Urinary bladder (tissue), 4 donors: Measurements from ENCODE around the gene PTCHD1. TPM values are rescaled to one million over a fixed set of nuclear protein-coding genes. Genes with fewer than 3 reads are reported as not detected.
A peak's percentile ranks its signal among the peaks of the same experiment; 100 is the strongest.

Experiments used
- DNase-seq: peaks from one replicate; pipeline ENCODE4 v3.0.0-alpha.2; 2015; ENCODE audit errors: extremely low spot score
- H3K27ac ChIP-seq: one replicate; pipeline ENCODE4 v1.5.1; 2013; ENCODE audit warnings: low read depth, mild to moderate bottlenecking, moderate library complexity
- H3K36me3 ChIP-seq: one replicate; pipeline ENCODE4 v1.6.1; 2013; ENCODE audit warnings: mild to moderate bottlenecking, moderate library complexity; ENCODE audit not compliant: insufficient read depth
- H3K4me1 ChIP-seq: one replicate; pipeline ENCODE4 v1.6.1; 2013; ENCODE audit warnings: mild to moderate bottlenecking, moderate library complexity; ENCODE audit not compliant: insufficient read depth
- H3K4me3 ChIP-seq: one replicate; pipeline ENCODE4 v1.5.1; 2013; ENCODE audit warnings: low read depth, low read length
- WGBS: extraction: QIAGEN DNeasy Blood & Tissue Kit; methylation state at CpG from one replicate; pipeline ENCODE4 v1.1.7; 2013; 5-methylcytosine and 5-hydroxymethylcytosine counted together
- polyA plus RNA-seq: library from polyadenylated mRNA; stranded (reverse); fragments of 200-250 nt; gene quantifications from one replicate; pipeline ENCODE4 v1.2.3, GENCODE V29; 2013
- total RNA-seq: library from RNA; depleted of rRNA; stranded (reverse); fragments of >200 nt; gene quantifications from one replicate; pipeline ENCODE4 v1.2.3, GENCODE V29; 2014
- donor health status: healthy with polysubstance abuse.
- donor health status: healthy.

The PTCHD1 gene
- total and polyA plus RNA-seq, 2 donors: 2.0 to 6.0 TPM

DNA sequence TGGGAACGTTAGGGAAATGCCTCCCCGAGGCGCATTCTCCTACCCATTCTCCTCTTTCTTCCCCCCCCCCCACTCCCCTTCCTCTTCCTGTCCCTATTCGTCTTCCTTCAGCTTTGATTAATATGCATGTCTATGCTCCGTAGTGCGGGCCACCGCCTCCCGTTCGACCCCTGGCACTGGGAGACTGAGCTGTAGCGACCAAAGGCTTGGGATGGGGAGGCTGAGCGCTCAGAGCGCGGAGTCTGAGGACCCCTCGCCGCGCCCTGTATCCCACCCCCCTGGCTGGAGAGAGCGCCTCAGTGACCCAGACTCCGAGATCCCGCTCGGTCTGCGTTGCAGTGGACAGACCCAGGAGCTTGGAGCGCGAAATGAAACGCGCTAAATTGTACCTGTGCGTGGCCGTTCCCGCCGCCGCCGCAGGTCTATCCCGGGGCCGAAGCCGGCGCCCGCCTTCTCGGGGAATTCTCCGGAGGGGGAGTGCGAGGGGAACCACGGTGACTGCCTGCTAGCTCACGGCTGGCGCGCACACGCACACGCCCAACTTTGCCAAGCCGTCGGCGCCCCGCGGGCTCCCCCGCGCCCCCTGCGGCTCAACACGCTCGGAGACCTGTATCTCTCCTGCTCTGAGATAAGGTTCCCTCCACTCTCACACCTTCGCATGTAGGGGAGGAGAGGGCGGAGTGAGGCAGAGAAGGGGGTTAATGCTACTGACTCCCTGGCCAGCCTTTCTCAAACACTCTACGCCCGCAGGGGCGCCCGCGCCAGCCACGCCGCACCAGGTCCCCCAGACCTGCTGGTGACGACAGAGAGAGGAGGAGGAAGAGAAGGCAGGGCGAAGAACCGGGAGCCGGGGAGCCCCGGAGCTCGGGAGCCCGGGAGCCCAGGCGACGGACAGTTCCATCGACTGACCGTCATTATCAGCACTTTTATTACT, 1.5 kb upstream of the PTCHD1 start:
- DNase-seq: no peak
- under 1% methylated on average over 75 of the region's 75 CpGs for WGBS
- Histone ChIP-seq H3K4me1 (no peaks in the 10 kb centered on the region), H3K36me3 (no peaks in the 10 kb centered on the region), H3K4me3 (peak overlapping the region; percentile 22), H3K27ac (no peak overlapping the region)

DNA sequence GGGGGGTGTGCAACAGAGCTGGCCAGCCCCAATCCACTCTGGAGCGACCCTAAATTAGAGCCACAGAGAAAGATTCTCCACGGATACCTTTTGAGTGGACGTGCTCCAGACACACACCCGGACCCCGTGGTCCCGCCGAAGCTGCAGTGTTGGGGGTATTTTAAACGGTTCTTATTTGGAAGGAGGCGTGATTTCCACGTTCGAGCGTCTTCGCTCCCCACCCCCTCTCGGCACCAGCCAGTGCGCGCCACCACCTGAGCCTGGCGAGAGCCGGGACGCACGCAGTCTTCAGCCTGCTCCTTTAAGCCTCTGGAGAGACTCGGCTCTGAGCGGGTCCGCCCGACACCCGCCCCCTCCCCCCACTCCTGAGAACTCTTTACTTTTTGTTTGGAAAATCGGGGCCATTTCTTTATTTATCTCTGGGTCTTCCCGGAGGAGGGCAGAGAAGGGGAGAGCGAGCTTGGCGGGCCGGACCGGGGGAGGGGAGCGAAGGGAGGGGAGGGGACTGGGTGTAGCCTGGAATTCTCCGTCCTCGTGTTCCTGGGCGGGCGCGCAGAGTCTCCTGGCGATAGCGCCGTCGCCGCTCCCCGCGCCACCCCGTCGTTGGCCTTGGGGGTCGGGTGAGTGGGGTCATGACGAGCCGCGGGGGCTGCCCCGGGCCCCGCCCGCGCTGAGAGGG, 668 bp upstream of the PTCHD1 start:
- H3K36me3 ChIP-seq: no peaks in the 10 kb centered on the region
- H3K27ac ChIP-seq: no peak overlapping the region
- no peaks in the 10 kb centered on the region for H3K4me1 ChIP-seq
- DNase-seq: no peak
- under 1% methylated on average over 47 of the region's 54 CpGs for WGBS
- H3K4me3 ChIP-seq: peak overlapping the region; percentile 43

DNA sequence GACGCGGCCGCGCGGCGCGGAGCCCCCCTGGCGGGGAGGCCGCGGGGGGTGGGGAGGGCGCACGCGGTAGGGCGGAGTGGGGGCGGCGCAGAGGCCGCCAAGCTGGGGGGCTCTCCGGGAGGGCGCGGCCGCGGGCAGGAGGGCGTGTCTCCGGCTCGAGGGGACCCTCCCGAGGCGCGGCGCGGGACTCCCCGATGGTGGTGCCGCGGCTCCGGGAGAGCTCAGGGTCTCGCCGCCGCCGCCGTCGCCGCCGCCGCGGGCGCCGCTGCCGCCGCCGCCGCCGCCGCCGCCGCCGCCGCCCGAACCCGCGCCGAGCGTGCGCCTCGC, 165 bp upstream of the PTCHD1 start:
- Histone ChIP-seq H3K4me1 (no peaks in the 10 kb centered on the region), H3K4me3 (peak overlapping the region; percentile 43), H3K27ac (no peak overlapping the region), H3K36me3 (no peaks in the 10 kb centered on the region)
- no peak for DNase-seq
- WGBS: 0% methylated on average over 15 of the region's 63 CpGs

DNA sequence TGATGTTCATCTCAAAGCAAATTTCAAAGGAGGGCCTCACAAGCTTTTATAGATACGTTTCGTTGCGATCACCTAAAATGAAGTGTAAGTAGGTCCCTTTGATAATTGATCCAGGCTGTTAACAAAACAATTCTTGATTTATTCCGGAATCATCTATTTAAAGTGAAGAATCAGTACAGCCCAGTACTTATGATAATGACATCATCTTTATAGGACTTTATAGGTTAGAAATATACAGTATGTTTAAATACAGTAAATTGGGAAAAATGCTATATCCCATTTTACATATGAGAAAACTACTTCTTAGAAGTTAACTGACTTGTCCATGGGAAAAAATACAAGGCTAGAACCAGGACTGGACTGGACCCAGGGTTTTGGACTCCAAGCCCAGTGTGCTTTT, 3.7 kb downstream of the PTCHD1 start:
- WGBS: 93% methylated on average over 4 of the region's 4 CpGs
- no peaks in the 10 kb centered on the region for H3K4me1 ChIP-seq

DNA sequence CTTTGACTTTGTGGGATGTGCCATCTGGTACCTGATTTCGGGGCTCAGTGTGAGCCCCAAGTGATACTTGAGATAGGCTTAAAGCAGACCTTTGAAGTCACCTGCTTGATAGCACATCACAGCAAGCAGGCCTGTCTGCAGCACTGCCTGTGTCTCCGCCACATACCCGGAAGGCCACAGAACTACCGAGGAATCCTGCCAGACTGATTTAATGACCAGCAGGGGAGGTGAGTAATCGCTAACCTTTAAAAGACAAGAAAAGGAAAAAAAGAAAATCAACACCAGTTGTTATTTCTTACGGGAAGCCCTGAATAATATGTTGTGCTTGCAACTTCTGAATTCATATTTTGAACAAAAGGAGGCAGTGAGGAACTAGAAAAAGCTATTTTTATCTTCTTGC, 6.8 kb downstream of the PTCHD1 start:
- Histone ChIP-seq H3K36me3 (no peaks in the 10 kb centered on the region), H3K4me3 (no peak overlapping the region), H3K27ac (no peak overlapping the region), H3K4me1 (no peaks in the 10 kb centered on the region)
- 51% methylated on average over 6 of the region's 6 CpGs for WGBS
- DNase-seq: no peak

More for the DNA sequence above, 3.7 kb downstream of the PTCHD1 start:
- Histone ChIP-seq H3K27ac (no peak overlapping the region), H3K36me3 (no peaks in the 10 kb centered on the region), H3K4me3 (no peak overlapping the region)
- DNase-seq: no peak

DNA sequence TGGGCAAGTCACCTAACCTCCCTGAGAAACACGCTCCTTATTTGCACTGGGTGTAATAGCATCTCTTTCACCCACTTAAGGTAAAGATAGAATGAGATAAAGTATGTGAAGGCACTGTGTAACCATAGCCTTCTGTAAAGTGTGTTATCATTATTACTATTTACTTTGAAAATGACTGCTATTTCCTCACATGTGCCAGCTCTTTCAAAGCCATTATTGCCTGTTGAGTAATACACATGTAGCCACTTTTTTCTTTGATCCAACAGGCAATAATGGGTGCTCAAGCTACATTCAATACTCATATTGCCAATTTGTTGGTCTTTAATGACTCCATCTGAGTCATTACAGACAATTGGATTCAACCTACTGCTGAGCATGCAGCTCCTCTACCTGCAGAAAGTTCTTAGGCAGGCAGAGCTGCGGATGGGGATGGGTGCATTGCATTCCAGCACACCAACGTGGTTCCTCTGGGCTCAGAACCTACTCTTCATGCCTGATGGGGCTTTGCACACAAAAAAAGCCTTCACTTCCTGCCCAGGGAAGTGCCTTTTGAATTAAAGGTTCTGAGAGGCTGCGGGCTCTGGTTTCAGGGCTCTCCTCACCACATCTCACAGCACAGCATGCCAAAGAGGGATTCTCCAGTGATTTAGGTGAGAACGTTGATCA, 9.7 kb downstream of the PTCHD1 start:
- DNase-seq: no peak
- Histone ChIP-seq H3K27ac (no peak overlapping the region), H3K36me3 (no peaks in the 10 kb centered on the region), H3K4me3 (no peak overlapping the region), H3K4me1 (no peaks in the 10 kb centered on the region)
- 61% methylated on average over 5 of the region's 5 CpGs for WGBS

DNA sequence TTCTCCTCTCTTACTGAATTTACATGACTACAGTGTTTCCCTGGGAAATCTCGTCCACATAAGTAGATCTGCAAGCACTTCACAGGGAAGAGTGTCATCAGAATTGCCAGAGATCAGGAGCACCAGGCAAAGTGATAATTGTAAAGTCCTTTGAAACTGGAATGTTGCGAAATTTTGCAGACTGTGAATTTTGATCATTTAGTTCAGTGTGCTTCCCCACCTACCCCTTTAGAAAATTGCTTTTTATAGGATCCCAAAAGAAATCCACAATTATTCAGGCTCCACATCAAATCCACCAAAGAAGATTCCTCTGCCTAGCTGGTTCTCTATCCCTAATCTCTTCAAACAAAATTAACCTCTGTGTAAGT, 10.2 kb downstream of the PTCHD1 start:
- 81% methylated on average over 2 of the region's 2 CpGs for WGBS
- DNase-seq: no peak
- no peak overlapping the region for H3K27ac ChIP-seq

DNA sequence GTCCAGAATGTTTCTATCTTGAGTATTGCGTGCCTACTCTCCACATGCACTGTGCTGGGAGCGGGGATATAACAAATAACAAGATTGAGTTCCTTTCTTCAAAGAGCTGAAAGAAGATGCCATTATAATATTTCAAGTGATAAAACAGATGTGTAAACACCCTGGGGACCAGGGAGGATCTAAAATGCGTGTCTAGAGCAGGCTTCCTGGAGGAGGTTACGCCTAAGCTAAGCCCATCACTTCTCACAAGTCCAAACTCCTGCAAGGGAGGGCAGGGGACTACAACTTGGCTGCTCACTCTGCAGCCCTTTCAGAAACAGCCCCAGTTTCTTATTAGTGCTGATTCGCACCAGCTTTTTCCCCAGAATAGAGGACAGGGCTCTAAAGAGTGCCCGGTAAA, 21.5 kb downstream of the PTCHD1 start:
- Histone ChIP-seq H3K27ac (no peak overlapping the region), H3K4me1 (no peaks in the 10 kb centered on the region), H3K4me3 (no peak overlapping the region), H3K36me3 (no peaks in the 10 kb centered on the region)
- 78% methylated on average over 6 of the region's 6 CpGs for WGBS
- DNase-seq: no peak

More for the DNA sequence above, 10.2 kb downstream of the PTCHD1 start:
- Histone ChIP-seq H3K36me3 (no peaks in the 10 kb centered on the region), H3K4me1 (no peaks in the 10 kb centered on the region), H3K4me3 (no peak overlapping the region)

DNA sequence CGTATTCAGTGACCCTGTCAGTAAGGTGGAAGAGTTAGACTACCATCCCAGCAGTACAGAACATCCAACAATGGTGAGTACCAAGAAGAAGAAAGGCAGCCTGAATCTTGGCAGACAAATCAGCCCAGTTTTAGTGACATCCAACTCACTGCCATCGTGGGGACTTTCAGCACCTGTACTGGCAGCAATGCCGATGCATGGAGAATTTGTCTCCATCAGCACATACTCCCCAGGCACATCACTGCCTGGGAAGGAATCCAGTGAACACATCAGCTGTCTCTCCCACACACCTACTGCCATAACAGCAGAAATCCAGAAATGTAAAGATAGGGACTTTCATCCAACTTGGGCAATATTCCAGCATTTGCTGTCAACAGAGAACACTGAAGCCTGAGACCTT, 29.8 kb downstream of the PTCHD1 start:
- WGBS: 67% methylated on average over 3 of the region's 3 CpGs
- H3K4me3 ChIP-seq: no peak overlapping the region
- H3K27ac ChIP-seq: no peak overlapping the region
- H3K4me1 ChIP-seq: no peaks in the 10 kb centered on the region
- DNase-seq: no peak
- no peaks in the 10 kb centered on the region for H3K36me3 ChIP-seq

DNA sequence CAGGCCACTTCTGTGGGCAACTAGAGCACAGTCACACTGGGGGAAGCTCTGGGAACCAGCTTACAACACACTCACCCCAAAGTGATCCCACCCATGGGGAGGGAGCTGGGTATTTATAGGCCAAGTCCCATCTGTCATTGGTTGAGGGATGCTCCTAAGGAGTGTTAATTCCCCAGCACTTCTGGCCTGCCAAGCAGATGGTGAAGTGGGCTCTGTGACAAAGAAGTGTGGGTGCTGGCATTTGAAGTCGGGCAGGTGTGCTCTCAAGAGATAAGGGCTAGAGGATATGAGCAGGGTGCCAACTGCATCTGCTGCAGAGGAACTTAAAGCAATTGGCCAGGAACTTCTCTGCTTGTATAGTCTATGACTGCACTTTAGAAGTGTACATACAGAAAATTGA, 30.9 kb downstream of the PTCHD1 start:
- Histone ChIP-seq H3K4me1 (no peaks in the 10 kb centered on the region), H3K4me3 (no peak overlapping the region), H3K27ac (no peak overlapping the region), H3K36me3 (no peaks in the 10 kb centered on the region)
- DNase-seq: no peak
- 25% methylated on average over 1 of the region's 1 CpG for WGBS

DNA sequence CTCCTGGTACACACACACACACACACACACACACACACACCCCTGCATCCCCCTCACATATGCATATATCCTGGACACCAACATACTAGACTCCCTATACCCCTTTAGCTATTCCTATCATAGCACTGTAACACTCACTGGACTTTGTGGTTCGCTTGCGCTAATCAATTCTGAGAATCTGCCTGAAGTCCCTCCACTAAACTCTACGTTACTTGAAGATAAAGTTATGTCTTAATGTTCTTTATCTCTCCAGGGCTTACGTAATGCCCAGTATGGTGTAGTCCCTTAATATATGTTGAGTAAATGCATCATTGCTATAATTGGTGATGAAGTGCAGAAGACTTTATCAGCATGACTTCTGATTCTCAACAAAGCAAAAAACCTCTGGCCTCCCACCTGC, 32.3 kb downstream of the PTCHD1 start:
- Histone ChIP-seq H3K27ac (no peak overlapping the region), H3K4me3 (no peak overlapping the region), H3K36me3 (no peaks in the 10 kb centered on the region), H3K4me1 (no peaks in the 10 kb centered on the region)
- WGBS: 95% methylated on average over 4 of the region's 4 CpGs
- no peak for DNase-seq

DNA sequence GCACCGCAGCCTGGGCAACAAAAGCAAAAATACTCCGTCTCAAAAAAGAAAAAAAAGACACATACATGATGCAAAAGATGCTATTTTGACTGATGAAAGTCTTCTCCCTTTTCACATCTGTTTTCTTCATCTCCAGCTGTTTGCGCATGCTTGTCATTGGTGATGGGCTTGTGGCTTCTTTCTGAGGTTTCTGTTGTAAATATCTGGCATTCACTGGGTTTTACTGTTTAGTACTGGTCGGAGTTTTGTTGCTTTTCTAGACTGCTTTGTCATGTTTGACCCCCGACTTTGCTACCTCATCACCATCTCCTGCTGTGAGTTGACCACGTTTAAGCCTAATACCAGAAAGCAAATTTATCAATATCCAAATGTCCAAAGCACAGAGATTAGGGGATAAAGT, 34.4 kb downstream of the PTCHD1 start:
- no peak overlapping the region for H3K4me3 ChIP-seq
- H3K27ac ChIP-seq: no peak overlapping the region
- DNase-seq: no peak
- H3K4me1 ChIP-seq: no peaks in the 10 kb centered on the region
- no peaks in the 10 kb centered on the region for H3K36me3 ChIP-seq
- 80% methylated on average over 6 of the region's 6 CpGs for WGBS

DNA sequence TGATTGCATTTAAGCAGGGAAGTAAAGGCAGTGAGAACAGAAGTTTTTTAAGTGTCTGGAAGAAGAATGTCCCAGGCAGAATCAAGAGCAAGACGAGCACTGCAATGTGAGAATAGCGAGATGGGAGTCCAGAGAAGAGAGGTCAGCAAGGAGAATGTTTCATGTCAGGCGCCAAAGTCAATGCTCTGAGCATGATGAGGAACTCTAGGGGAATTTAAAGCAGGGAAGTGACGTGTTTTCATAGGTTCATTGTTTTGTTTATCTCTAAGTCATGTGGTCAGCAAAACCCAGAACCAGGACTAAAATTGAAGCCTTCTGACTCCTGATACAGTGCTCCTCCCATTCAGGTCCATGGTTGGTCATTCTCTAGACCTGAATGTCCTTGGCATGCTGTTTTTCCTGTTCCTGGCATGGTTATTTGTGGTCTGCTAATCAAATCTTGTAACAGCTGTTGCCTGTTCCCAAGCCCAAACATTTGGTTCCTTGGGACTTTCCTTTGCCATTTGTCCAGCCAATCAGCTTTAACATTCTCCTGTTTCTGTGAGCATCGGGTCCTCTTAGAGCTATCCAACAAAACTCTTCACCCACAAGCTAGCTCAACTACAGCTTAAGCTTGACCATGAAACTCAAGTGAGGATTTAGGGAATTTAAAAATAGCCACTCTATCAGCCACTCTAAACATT, 37.7 kb downstream of the PTCHD1 start:
- Histone ChIP-seq H3K36me3 (no peaks in the 10 kb centered on the region), H3K27ac (no peak overlapping the region), H3K4me3 (no peak overlapping the region), H3K4me1 (no peaks in the 10 kb centered on the region)
- WGBS: 65% methylated on average over 5 of the region's 5 CpGs
- DNase-seq: no peak
